ENCODE data around the gene HSPA1B. TPM values are rescaled to one million over a fixed set of nuclear protein-coding genes. Genes with fewer than 3 reads are reported as not detected.

Gene HSPA1B
- total RNA-seq, 1 experiment from 2014 or later: 265 TPM

GRCh38 chr6:31794866-31795615, 32.5 kb upstream of the HSPA1B start:
- DNase-seq (no peak), ATAC-seq (peak; percentile 16)
- H2AFZ ChIP-seq (ENCODE audit: low read length): peak overlapping the region; percentile 91
- no peaks in the 10 kb centered on the region for H3K27me3 ChIP-seq (ENCODE audit: low read length)
- no peaks in the 10 kb centered on the region for H3F3A ChIP-seq (ENCODE audit: low read length, unreplicated experiment)
- H3K36me3 ChIP-seq (ENCODE audit: low read depth, low read length): peaks cover 18% of the 10 kb centered on the region
- H3K79me2 ChIP-seq (ENCODE audit: low read length): peaks cover 48% of the 10 kb centered on the region
- ChIA-PET CTCF (interaction anchor here (0.5 to 1.1 kb wide), 3 partner anchors 12 to 32 kb away, joined by 3 to 8 read pairs (median 5); partner anchors contain the start of genes HSPA1B and LSM2), POLR2A (ENCODE audit: unreplicated experiment) (interaction anchor here (0.6 to 0.9 kb wide), 2 partner anchors 17 to 20 kb away, joined by 3 to 11 read pairs; partner anchors contain the start of gene VWA7)
- TSS peak; percentile 45 for BruUV-seq (replicated peaks)
- peak overlapping the region; percentile 99 for H3K9ac ChIP-seq (ENCODE audit: low read length)
- H3K27ac ChIP-seq (ENCODE audit: low read length): peak overlapping the region; percentile 84
- TF ChIP-seq CTCF (conservative IDR thresholded peaks at IDR 0.05; ENCODE audit: low read depth, low read length) (no peak), EZH2 (IDR thresholded peaks at IDR 0.05; ENCODE audit: low read length, unreplicated experiment) (no peak), EZH2phosphoT487 (IDR thresholded peaks at IDR 0.05; ENCODE audit: borderline replicate concordance, low read length) (no peak)
- no peaks in the 10 kb centered on the region for H3K9me3 ChIP-seq (ENCODE audit: low read length)
- H4K20me1 ChIP-seq (ENCODE audit: low read length): no peaks in the 10 kb centered on the region
- H3K4me3 ChIP-seq (ENCODE audit: low read length): peak overlapping the region; percentile 87
- intact Hi-C loops (cut with micrococcal nuclease): loop anchor here (2.0 kb wide), 2 partner anchors 20 to 36 kb away; partner anchors contain the start of genes HSPA1A and HSPA1L
- H3K9me2 ChIP-seq (replicated peaks; ENCODE audit: low read length): no peaks in the 10 kb centered on the region
- peaks cover 24% of the 10 kb centered on the region for H3K4me1 ChIP-seq (ENCODE audit: insufficient read depth, low read length)
- peak overlapping the region; percentile 95 for H3K4me2 ChIP-seq (ENCODE audit: low read length)

GRCh38 chr6:31795616-31796298, 31.8 kb upstream of the HSPA1B start, which contains the start of gene VARS1:
Gene VARS1 (minus strand): TSS chr6:31795752. CDS start chr6:31795217, 535 bp downstream.
- Histone ChIP-seq H3K79me2 (ENCODE audit: low read length) (peaks cover 44% of the 10 kb centered on the region), H3K27me3 (ENCODE audit: low read length) (no peaks in the 10 kb centered on the region), H3K4me3 (ENCODE audit: low read length) (peak within 1 kb of the TSS; percentile 87), H3K9ac (ENCODE audit: low read length) (peak within 1 kb of the TSS; percentile 99), H3K4me2 (ENCODE audit: low read length) (peak within 1 kb of the TSS; percentile 95), H3K36me3 (ENCODE audit: low read depth, low read length) (peaks cover 14% of the 10 kb centered on the region), H4K20me1 (ENCODE audit: low read length) (no peaks in the 10 kb centered on the region), H3K9me2 (replicated peaks; ENCODE audit: low read length) (no peaks in the 10 kb centered on the region), H3F3A (ENCODE audit: low read length, unreplicated experiment) (no peaks in the 10 kb centered on the region), H3K4me1 (ENCODE audit: insufficient read depth, low read length) (peaks cover 24% of the 10 kb centered on the region), H2AFZ (ENCODE audit: low read length) (peak within 1 kb of the TSS; percentile 91), H3K27ac (ENCODE audit: low read length) (peak within 1 kb of the TSS; percentile 84), H3K9me3 (ENCODE audit: low read length) (no peaks in the 10 kb centered on the region)
- ChIA-PET POLR2A (ENCODE audit: unreplicated experiment) (interaction anchor here (0.7 to 0.9 kb wide), 4 partner anchors 18 to 35 kb away, joined by 3 to 6 read pairs (median 4); partner anchors contain the start of genes HSPA1A, HSPA1B, HSPA1L and VWA7), CTCF (interaction anchor here (0.6 to 1.1 kb wide), 4 partner anchors 11 to 61 kb away, joined by 3 to 8 read pairs (median 4); partner anchors contain the start of genes HSPA1B and LSM2)
- BruUV-seq (replicated peaks): no TSS peak
- TF ChIP-seq CTCF (conservative IDR thresholded peaks at IDR 0.05; ENCODE audit: low read depth, low read length): peak; percentile 70
- no peak for TF ChIP-seq EZH2phosphoT487 (IDR thresholded peaks at IDR 0.05; ENCODE audit: borderline replicate concordance, low read length)
- DNase-seq (peak; percentile 90), ATAC-seq (peak; percentile 74)
- intact Hi-C loops (cut with micrococcal nuclease): loop anchor here (2.0 kb wide), 2 partner anchors 19 to 35 kb away; partner anchors contain the start of genes HSPA1A and HSPA1L

All from PC-3 (cell line).